Activated CD4-positive, alpha-beta T cell treated with anti-CD3 and anti-CD28 coated beads, Interleukin-2, amount 50 U/mL, for 48 hours (primary cell): ENCODE data around the gene C4orf50.

Experiments
- DNase-seq, 2 experiments: peaks; one replicate each; pipeline ENCODE4 v3.0.0-alpha.2; 2020

Gene C4orf50

DNA sequence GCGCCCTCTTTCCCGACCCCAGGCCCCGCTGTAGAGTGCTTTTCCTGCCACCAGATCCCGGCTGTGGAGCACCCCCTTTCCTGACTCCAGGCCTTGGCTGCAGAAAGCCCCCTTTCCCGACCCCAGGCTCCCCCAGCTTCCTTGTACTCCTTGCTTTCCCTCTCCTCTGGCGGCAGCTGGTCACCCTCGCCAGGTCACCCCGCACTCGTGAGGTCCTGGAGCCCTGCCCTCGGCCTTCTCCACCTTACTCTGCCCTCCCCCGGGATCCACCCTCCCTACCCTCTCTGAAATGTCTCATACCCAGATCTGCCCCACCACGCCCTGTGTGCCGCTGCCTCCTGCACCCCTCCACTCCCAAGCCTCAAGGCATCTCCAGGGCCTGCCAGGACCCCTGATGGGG is 25.0 kb upstream of the C4orf50 start:
- no peak for DNase-seq

DNA sequence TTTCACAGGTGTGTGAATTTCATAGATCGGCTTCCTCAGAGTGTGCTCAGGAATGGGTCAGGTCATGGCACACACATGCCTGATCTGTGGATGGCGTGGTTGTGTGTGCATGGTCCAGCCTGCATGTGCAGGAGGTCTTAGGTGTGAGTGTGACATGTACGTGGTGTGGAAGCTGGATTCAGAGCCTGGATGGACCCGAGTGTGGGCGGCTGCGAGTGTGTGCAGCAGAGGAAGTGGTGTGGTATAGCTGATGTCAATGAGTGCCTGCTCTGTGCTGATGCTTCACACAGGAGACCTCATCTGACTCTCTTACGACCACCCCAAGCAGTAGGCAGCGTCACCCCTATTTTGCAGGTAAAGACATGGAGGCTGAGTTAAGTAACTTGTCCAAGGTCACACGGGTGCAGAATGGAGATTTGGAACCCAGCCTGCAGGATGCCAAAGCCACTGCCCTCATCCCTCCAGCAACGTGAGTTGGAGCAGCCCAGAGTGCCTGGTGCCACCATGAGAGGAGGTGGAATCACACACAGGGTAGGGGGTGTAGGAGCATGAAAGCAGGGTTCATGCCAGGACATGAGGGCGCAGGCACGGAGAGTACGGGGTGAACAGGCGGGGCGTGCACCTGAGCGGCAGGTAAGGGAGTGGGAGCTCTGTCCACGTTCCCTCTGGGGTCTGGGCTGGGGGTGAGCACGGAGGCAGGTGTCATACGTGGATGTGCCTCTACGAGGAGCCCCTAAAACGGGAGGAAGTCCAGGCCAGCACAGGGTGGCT is 24.2 kb upstream of the C4orf50 start:
- no peak for DNase-seq

DNA sequence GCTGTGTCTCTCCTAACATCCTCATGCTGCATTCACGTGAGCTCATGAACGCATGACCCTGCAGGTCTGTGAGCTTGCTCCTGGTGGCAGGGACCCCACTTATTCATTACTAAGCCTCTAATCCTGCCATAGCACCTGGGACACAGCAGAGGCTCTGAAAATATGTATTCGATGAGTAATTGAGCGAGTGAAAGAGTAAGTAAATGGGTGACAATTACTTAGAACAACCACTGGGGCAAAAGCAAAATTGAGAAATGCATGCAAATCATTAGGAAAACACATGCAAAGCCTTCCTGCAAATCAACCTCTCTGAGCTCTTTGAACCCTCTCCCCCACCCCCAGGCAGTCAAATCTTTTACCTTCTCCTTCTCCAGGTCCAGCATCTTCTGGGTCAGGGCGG is 23.6 kb upstream of the C4orf50 start:
- DNase-seq = no peak

DNA sequence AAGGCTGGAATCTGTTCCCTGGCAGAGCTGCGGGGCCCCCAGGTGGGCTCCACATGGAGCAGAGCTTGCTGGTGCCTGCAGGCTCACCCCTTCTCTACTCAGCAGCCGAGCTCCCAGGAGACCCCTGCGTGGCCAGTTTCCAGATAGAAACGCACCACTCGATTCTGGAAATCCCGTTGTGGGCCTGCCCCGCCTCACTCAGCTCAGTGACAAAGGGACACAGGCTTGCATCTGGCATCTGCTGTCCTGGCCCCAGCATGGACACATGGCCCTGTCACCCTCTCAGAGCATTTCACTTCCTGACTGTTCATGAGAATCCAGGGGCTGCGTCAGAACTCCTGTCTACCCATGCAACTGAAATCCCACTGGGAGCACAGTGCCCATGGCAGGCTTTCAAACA is 20.5 kb upstream of the C4orf50 start:
- no peak for DNase-seq

DNA sequence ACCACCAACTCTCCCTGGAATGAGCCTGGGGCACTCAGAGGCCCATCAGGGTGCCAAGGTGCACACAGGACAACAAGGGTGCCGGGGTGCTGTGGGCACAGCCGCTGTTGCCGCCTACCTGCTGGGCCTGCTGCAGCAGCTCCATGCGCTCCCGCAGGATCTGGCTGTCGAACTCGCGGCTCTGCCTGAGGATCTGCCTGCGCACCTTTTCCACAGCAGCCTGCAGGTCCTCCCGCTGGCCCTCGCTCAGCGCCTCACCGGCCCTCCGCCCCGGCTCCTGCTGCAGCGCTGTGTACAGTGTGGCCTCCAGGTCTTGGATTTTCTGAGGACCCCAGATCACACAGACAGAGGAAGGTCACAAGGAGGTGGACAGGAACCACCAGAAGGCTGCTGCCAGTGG is 17.6 kb upstream of the C4orf50 start:
- no peak for DNase-seq

DNA sequence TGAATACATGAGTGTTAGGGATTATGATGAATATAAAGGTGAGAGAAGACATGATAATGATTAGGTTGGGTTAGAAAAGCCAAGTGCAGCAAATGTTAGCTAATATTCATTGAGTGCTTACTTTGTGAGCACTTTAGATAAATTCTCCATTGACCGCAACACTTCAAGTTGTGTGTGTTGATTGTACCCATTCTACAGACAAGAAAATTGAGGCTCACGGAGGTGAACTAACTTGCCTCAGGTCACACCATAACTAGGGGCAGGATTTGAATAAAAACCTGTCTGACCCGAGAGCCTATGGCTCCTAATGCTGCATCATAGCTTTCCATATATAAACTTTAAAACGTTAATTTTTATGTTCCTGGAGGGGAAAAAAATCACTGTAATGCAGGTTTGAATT is 15.2 kb upstream of the C4orf50 start:
- no peak for DNase-seq

DNA sequence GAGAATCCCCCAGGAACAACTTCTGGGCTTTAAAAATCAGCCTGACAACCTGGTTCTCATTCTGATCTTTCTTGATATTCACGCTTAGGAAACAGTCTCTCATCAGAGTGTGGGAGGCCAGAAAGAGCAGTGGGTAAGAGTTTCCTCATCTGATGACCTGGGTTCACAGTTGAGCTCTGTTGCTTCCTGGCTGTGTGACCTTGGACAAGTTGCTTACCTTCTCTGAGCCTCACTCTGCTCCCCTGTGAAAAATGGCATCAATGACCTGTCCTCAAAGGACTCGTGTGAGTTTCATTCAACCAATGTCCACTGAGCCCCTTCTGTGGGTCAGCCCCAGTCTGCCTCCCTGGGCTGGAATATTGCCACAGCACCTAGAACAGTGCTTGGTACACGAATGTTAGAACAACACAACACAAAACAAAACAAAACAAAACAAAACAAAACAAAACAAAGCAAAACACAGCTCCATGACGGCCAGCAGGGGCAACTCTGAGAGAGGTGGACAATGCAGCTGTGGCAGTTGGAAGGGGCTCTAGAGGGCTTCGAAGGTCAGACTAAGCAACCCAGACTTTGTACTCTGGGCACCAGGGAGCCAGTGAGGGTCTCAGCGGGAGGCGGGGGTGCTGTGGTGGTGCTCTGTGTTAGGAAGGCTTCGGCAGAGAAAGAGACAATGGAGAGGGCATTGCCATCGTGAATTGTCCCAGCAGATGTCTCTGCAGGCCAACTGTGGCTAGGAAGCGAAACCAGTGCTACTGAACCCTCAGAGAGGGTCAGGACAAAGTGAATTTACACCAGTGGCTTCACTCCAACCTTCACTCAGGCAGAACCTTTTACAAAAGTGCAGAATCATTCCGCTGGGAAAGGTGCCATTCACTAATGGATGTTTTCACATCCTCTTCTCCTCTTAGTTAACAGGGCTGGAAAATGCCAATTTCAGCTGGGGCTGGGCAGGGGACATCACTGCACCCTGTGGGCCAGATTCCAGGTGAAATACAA is 14.3 kb upstream of the C4orf50 start:
- no peak for DNase-seq

DNA sequence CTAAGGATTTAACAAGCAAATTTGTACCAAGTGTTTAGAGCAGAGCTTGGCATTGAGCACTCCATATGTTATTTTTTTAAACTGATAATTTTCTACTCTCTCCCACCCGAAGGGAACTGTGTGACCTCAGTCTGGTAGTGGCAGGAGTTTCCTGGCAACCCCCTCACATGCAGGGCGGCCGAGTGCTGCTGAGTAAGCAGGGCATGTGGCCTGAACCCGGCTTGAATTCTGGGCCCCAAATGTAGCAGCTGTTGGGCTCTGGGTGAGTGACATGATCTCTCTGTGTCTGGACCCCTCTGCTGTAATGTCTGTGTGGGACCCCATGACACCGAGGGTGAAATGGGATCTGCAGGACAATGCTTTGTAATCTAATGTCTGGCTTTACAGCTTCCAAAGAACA is 13.6 kb upstream of the C4orf50 start:
- no peak for DNase-seq

DNA sequence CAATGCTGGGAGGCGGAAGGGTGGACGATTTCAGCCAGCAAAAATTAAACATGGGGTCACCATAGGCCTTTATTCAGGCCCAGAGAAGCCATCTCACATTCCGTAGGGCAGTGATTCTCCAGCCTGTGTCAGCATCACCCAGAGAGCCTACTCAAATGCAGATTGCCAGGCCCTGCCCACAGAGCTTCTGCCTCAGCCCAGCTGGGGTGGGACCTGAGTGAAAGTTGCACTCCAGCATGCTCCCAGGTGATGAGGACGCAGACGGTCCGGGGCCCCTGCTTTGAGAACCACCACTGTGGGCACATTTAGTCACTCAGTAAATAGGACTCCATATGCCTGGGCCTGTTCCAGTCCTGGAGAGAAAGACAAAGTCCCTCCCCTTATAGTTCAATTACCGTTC is 12.4 kb upstream of the C4orf50 start:
- DNase-seq = no peak

DNA sequence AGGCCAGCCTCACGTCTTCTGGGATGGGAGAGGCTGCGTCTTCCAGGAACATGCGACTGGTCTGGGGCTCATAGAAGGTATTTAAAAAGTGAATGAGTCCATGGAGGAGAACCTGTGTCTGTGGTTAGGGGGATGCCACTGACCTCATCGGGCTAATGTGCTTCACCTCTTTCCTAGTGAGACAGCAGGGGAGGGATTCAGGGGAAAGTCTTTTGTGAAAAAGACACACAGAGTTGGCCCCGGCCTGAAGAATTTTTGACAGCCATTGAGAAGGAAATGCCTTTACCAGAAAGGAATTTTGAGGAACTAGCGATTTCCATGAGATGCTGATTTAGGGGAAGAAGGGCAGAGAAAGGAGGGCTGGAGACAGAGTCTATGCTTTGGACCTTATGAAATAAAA is 11.0 kb upstream of the C4orf50 start:
- no peak for DNase-seq

DNA sequence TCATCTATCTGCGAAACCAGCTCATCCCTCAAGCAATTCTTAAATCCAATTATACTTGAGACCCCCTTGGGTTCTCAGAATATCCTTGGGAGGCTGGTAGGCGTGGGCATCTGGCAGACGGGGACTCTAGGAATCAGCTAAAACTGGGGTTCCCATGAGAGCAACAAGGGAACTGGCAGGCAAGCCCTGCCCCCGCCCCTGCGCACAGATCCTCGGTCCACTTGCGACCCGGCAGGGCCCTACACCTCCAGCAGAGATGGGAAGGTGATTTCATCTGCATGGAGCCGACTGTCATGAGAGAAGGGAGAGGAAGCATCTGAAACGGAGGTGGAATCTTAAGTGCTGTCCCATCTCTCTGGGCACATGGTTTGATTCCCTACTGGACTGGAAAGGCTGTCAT is 9.9 kb upstream of the C4orf50 start:
- no peak for DNase-seq

DNA sequence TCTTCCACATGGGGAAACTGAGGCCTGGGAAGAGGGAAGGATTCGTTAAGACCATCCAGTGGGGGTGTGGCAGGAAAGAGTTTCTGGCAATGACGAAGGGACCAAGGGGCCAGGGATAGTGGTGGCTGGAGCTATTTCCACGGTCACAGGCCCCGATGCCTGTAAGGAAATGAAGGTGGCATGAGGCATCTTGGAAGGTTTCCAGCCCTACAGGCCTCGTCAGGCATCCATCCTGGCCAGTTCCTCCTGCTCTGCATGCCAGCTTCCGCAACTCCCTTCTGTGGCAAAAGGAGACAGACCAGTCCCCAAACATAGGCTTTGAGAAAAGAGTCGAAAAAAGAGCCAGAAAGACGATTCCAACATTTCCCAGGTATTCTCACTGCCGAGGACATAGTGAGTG is 9.2 kb upstream of the C4orf50 start:
- DNase-seq = no peak

DNA sequence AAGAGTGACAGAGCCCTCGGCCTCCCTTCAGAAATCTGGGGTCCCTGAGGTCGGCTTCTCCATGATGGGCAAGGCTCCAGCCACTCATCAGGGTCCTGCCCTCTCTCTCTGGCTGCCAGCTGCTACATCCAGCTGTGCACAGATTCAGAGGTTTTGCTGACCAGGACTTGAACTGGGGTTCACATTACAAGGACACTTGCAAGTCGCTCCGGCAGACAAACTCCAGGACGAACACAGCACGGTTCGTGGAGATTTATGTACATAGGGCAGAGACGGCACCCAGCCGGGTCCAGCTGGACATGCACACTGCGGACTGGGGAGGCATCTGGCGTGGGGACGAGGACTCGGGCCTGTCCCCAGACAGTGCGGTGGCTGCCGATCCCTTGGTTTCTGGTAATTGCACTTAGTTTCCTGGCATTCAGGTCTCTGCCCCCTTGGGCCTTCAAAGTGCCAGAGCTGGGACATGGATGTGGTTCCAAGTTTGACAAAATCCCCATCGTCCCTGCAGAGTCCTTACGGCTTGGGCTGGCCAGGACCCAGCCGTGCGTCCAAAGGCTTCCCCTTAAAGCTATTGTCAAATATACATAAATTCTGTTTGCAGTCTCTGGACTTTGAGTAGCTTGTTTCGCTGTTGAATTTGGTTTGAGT is 6.2 kb upstream of the C4orf50 start:
- no peak for DNase-seq

DNA sequence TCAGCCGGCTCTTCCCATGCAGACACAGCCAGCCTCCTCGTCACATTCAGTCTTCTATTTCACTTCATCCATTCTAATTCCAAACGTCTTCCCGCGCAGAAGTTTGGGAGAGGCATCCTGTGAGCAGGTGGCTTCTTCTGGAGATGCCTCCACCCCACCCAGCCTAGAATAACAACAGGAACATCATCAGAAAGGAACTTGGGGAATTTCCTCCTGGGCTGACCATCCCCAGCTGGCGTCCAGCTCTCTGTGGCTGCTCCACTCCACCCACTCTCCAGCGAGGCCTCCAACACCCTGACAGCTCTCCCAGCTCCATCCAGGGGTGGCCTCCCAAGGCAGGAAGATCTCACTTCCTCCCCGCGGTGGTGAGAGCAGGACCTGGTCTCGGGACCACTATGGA is 5.5 kb upstream of the C4orf50 start:
- no peak for DNase-seq

DNA sequence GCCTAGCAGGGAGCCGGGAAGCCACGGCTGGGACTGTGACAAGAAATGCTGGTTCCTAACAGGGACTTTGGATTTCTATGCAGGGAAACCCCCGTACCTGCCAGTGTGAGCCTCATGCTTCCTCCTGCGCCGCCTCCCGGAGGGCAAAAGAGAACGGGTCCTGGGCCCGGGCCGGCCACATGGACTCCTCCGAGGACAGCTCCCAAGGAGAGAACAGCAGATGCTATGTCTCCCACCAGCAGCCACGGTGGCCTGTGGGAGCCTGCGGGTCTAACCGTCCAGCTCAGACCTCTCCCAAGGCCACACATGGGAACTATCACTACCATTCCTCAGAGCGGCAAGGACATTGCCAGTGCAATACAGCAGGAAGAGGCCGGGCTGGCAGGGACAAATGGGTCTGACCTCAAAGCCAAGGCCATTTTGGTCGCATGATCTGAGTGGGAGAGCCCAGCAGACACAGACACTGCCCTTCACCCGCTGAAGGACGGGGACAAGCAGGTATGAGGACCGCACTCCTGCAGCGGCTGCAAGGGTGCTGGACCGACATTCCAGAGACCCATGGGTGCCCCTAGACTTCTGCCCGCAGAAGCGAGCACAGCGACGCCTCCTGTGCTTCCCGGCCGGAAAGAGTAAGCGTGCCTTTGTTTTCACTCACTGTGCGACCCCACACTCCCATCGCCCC is 4.5 kb upstream of the C4orf50 start:
- DNase-seq = no peak

DNA sequence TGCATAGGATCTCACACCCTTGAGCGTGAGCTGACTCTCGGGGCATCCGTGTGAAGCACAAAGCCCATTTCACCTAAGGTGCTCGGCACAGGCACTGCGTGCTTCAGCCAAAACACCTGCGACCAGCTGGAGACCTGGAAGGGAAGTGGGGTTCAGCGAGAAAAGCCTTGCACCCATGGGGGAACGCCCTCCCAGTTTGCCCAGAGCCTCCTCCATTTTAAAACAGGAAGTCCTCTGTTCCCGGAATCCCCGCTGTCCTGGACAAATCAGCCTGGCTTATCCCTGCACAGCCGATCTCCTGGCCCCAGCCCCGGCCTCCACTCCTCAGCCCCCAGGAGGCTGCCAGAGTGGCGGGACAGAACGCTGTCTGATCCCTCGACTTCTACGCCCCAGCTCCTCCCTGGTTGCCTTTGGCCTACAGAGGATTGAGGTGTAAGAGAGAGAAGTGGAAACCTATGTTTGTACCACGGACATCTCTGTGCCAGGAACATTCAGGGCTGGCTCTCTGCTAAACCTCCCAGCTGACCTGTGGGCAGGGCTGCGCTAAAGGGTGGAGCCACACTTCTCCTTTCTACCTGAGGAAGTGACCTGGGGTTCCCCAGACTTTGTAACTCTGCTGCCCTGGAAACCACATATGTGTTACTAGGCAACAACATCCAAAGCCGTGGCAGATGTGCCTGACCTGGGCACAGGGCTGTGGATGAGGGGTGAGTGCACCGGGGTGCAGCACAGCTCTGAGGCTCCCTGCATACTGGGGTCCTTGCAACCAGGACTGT is 3.8 kb upstream of the C4orf50 start:
- no peak for DNase-seq

DNA sequence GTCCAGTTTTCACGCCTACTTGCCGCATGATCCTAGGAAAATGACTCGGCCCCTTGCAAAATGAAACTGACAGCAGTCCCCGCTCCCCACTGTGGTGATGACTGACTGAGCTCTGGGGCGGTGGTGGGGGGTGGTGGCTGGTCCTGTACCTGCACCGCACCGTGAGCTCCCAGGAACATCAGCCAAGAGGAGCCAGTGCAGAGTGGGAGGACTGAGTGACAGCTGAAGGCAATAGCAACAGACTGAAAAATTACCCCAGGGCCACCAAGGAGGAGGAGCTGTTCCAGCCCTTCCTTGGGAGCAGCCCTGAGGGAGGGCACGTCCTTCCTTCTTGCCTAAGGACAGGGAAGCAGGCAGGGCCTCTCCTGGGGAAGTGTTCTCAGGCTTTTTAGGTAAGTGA is 2.4 kb upstream of the C4orf50 start:
- DNase-seq = no peak

DNA sequence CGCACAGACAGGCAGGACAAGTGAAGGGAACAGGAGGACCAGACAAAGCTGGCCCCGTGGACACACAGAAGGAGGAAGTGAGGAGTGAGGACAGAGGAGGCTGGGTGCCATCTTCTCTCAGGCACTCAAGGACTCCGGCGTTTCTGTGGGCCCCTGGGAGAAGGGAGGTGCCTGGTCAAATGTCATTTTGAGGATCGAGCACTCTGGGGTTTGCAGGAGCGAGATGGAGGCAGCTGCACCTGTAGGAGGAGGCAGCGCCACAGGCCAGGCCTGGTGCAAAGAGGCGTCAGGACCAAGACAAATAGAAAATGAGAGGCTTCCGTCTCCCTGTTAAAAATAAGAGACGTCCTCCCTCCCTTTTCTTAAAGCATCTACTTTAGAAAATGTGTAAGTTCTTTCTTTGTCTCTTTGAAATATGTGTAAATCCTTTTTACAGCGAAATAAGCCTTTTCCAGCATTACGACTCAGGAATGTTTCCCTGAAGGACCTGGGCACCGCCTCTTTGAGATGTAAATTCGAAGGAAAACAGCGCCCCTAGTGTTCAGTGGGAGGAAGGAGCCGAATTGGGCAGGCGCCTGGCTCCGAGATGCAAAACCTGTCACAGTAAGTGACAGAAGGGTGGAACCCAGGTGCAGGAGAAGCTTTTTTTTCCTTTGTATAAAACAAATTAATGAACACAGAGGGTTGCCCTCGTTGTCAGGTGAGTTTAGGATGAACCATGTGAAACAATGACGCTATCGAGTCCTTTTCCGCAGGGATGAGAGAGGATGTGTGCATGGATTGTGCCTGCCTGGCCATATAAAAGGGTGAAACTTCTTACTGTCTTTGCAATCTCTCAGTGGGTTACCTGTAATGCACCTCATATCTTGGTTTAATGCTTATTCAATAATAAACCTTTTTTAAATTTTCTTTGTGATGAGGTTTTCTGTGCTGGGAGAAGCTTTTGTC is 1.4 kb upstream of the C4orf50 start:
- peak; percentile 27 to 46 for DNase-seq

DNA sequence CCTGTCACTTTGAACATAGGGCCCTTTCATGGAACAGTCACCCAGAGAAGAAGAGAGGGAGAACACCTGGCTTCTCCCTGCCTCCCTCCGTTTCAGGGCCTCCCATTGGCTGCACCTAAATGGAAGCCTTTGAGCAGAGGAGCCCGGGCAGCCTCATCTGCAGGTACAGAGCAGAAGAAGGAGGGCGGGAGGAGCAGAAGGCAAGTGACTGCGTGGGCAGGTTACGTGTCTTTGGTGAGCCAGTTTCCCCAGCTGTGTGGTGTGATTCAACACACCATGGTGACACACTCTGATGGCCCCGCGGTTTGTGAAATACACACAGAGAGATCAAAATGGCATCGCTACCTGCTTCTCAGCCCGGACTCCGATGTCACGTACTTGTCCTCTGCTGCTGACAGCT is 431 bp downstream of the C4orf50 start:
- peak in 1 of 2 experiments; percentile 7 for DNase-seq

DNA sequence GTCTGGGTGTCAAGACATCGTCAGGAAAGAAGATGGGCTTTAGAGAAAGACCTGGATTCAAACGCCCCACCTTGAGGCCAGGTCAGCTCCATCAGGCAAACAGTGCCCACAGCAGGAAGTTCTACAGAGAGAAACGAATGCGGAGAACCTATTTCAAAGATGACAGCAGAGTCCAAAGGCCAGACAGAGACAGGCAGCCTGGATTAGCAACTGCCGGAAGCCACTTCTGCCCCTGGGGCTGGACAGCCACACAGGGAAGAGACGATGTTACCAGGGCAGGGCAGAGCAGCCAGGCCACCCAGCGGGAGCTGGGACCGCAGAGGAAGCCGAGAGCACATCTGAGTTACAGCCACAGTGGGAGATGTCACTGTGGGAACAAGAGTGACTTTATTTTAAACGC is 1.2 kb downstream of the C4orf50 start:
- DNase-seq = no peak

DNA sequence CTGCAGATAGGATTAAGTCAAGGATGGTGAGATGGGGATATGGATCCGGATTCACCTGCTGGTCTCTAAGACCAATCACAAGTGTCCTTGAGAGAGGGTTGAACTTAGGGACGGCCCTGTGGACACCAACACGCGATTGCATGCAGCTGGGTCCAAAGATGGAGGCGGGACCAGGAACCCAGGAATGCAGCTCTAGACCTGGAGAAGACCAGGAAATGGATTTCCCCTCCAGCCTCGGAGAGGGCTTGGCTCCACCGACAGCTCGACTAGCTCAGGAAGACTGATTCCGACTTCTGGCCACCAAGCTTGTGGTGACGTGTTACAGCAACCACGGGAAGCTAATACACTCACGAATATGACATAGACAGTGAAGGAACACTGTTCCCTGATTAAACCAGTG is 4.7 kb downstream of the C4orf50 start:
- no peak for DNase-seq
